MM.1S (cell line): Measurements from ENCODE around the gene IQSEC1.

ENCODE experiments used
- DNase-seq: peaks from one replicate; pipeline ENCODE4 v3.0.0-alpha.2; 2015
- H2AFZ ChIP-seq: fragments of 300-600 bp; sonication (generic); 2 replicates; pipeline ENCODE4 v1.6.0; 2016; ENCODE audit warnings: antibody characterized with exemption, low read length
- H3F3A ChIP-seq: fragments of 300-600 bp; sonication (generic); 2 replicates; pipeline ENCODE4 v1.6.1; 2016; ENCODE audit warnings: mild to moderate bottlenecking, antibody characterized with exemption, low read length, moderate library complexity, mixed read lengths; ENCODE audit not compliant: insufficient read depth
- H3K27ac ChIP-seq: fragments of 300-600 bp; sonication (generic); 2 replicates; pipeline ENCODE4 v1.5.1; 2016; ENCODE audit warnings: mild to moderate bottlenecking, low read length
- H3K27me3 ChIP-seq: fragments of 300-600 bp; sonication (generic); replicated peaks from 2 replicates; pipeline ENCODE4 v1.6.0; 2016; ENCODE audit warnings: low read length; ENCODE audit not compliant: insufficient read depth
- H3K36me3 ChIP-seq: fragments of 300-600 bp; sonication (generic); replicated peaks from 2 replicates; pipeline ENCODE4 v1.6.1; 2016; ENCODE audit warnings: mild to moderate bottlenecking, low read length, mixed read lengths; ENCODE audit not compliant: insufficient read depth
- H3K4me1 ChIP-seq: fragments of 300-600 bp; sonication (generic); 2 replicates; pipeline ENCODE4 v1.6.1; 2016; ENCODE audit warnings: low read length, mixed read lengths
- H3K4me2 ChIP-seq: fragments of 300-600 bp; sonication (generic); 2 replicates; pipeline ENCODE4 v1.6.0; 2016; ENCODE audit warnings: low read depth, low read length
- H3K4me3 ChIP-seq: fragments of 300-600 bp; sonication (generic); 2 replicates; pipeline ENCODE4 v1.5.1; 2016; ENCODE audit warnings: low read length, mixed read lengths
- H3K79me2 ChIP-seq: fragments of 300-600 bp; sonication (generic); 2 replicates; pipeline ENCODE4 v1.6.1; 2016; ENCODE audit warnings: mixed run types, low read length, mixed read lengths
- H3K9ac ChIP-seq: fragments of 300-600 bp; sonication (generic); 2 replicates; pipeline ENCODE4 v1.6.1; 2016; ENCODE audit warnings: low read length, mixed read lengths
- H3K9me2 ChIP-seq: fragments of 300-600 bp; sonication (generic); replicated peaks from 2 replicates; pipeline ENCODE4 v1.6.1; 2016; ENCODE audit warnings: mild to moderate bottlenecking, low read length, mixed read lengths; ENCODE audit not compliant: insufficient read depth
- H3K9me3 ChIP-seq: fragments of 300-600 bp; sonication (generic); replicated peaks from 2 replicates; pipeline ENCODE4 v1.6.1; 2016; ENCODE audit warnings: mild to moderate bottlenecking, low read length, mixed read lengths; ENCODE audit not compliant: insufficient read depth
- H4K20me1 ChIP-seq: fragments of 300-600 bp; sonication (generic); 2 replicates; pipeline ENCODE4 v1.6.1; 2016; ENCODE audit warnings: mild to moderate bottlenecking, low read length, moderate library complexity, mixed read lengths; ENCODE audit not compliant: insufficient read depth
- EZH2 ChIP-seq: fragments of 300-600 bp; sonication (generic); optimal IDR thresholded peaks from 2 replicates; pipeline ENCODE3; 2017; ENCODE audit warnings: low read depth, mild to moderate bottlenecking, antibody characterized with exemption, low read length, mixed read lengths
- EZH2phosphoT487 ChIP-seq: fragments of 300-600 bp; sonication (generic); IDR thresholded peaks from 2 replicates; pipeline ENCODE4 v1.6.1; 2018; ENCODE audit warnings: antibody characterized with exemption, low read length
- TF ChIP-seq, protein P1 (sequence below): fragments of 300-600 bp; sonication (generic); IDR thresholded peaks from 2 replicates; pipeline ENCODE4 v1.5.1; 2016; ENCODE audit warnings: antibody characterized with exemption, low read length, mixed read lengths

The IQSEC1 gene

DNA sequence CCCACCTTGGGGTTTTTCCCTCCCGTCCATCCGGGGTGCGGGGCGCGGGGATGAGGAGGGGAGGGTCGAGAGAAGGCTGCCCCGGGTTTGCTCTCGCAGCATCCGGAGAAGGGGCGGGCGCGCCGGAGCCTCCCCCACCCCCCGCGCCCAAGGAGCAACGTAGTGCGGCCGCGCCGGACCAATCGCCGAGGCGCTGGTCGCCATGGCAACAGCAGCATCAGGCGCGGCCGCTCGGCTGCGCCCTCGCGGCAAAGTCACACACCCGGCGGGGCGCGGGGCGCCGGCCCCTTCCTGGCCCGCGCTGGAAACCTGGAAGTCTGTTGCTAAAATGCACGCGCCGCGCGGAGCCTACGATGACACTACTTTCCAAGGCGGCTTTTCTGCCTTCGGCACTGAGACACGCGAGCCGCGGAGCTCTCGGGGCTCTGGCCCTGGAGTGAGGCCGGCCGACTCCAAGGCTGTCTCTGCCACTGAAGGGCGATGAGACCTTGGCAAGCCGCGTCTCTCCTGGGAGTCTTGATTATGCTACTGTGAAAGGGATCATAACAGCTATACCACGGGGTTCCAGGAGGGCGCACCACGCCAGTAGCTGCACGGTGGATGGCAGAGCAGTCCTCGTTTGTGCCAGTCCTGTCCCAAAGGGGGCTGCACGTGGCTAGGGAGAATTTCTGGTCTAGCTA lies at the start of gene IQSEC1:
Gene IQSEC1, minus strand, starts transcription at position 104 of the 680 bp plus-strand sequence. CDS start 415 bp downstream, outside the sequence.
- Histone ChIP-seq H3K4me3 (peak within 1 kb of the TSS; percentile 60), H2AFZ (no peak within 1 kb of the TSS), H3K27ac (peak within 1 kb of the TSS; percentile 78), H3K9me2 (no peaks in the 10 kb centered on the region), H3K27me3 (0 out of 2 replicates have a peak, but pooled peaks cover 11% of the 10 kb centered on the region), H3K4me1 (peaks cover 39% of the 10 kb centered on the region), H3K79me2 (peaks cover 18% of the 10 kb centered on the region), H3F3A (peaks cover 9% of the 10 kb centered on the region), H4K20me1 (no peaks in the 10 kb centered on the region), H3K36me3 (no peaks in the 10 kb centered on the region), H3K9me3 (no peaks in the 10 kb centered on the region), H3K4me2 (peak within 1 kb of the TSS; percentile 92), H3K9ac (peak within 1 kb of the TSS; percentile 62)
- DNase-seq, result peak; percentile 79
- TF ChIP-seq EZH2phosphoT487 (no peak), EZH2 (no peak)
- TF ChIP-seq, protein P1, sequence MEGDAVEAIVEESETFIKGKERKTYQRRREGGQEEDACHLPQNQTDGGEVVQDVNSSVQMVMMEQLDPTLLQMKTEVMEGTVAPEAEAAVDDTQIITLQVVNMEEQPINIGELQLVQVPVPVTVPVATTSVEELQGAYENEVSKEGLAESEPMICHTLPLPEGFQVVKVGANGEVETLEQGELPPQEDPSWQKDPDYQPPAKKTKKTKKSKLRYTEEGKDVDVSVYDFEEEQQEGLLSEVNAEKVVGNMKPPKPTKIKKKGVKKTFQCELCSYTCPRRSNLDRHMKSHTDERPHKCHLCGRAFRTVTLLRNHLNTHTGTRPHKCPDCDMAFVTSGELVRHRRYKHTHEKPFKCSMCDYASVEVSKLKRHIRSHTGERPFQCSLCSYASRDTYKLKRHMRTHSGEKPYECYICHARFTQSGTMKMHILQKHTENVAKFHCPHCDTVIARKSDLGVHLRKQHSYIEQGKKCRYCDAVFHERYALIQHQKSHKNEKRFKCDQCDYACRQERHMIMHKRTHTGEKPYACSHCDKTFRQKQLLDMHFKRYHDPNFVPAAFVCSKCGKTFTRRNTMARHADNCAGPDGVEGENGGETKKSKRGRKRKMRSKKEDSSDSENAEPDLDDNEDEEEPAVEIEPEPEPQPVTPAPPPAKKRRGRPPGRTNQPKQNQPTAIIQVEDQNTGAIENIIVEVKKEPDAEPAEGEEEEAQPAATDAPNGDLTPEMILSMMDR, result no peak

DNA sequence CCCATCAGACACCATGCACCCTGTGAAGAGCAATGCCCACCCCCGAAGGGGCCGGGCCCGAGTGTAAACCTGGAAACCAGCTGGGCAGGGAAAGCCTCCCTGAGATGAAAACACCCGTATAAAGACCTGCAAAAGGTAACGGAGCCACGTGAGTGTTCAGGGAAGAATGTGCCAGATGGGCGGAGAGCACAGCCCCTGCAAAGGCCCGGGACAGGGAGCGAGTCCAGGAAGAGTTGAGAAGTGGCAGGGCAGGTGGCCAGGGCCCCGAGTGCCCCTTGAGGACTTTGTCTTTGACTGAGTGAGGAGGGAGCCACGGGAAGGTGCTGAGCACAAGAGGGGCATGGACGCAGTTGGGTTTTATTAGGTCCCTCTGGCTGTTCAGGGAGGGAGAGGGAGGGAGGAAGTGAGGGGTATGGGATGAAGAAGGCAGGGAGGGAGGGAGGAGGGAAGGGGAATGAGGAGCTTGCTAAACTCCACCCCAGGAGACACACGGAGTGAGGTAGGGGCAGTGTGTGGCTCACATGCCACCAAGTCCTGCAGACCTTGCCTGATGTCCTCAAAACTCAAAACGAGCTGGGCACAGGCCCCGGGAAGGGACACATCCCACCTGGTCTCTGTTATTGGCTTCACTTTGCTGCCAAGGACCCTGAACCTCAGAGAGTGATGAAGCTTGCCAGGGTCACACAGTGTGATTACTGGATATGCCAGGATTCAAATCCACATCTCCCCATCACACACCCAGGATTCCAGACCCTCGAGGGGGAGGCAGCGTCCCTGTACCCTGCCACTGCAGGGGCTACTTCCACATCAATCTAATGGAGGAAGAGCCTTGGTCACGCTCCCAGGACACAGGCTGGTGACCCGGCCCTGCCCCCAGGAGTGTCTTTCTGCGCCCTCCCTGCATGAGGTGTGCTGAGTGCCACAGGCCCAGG lies 49.1 kb upstream of the IQSEC1 start:
- Histone ChIP-seq H3K9me3 (no peaks in the 10 kb centered on the region), H2AFZ (no peak overlapping the region), H3K4me2 (no peak overlapping the region), H3K36me3 (no peaks in the 10 kb centered on the region), H3K79me2 (no peaks in the 10 kb centered on the region), H3K27me3 (no peaks in the 10 kb centered on the region), H3F3A (no peaks in the 10 kb centered on the region), H3K4me3 (no peak overlapping the region), H3K9ac (no peak overlapping the region), H3K9me2 (no peaks in the 10 kb centered on the region), H4K20me1 (no peaks in the 10 kb centered on the region), H3K27ac (no peak overlapping the region), H3K4me1 (no peaks in the 10 kb centered on the region)
- DNase-seq, result no peak
- TF ChIP-seq, protein P1, result no peak
- TF ChIP-seq EZH2 (no peak), EZH2phosphoT487 (no peak)

DNA sequence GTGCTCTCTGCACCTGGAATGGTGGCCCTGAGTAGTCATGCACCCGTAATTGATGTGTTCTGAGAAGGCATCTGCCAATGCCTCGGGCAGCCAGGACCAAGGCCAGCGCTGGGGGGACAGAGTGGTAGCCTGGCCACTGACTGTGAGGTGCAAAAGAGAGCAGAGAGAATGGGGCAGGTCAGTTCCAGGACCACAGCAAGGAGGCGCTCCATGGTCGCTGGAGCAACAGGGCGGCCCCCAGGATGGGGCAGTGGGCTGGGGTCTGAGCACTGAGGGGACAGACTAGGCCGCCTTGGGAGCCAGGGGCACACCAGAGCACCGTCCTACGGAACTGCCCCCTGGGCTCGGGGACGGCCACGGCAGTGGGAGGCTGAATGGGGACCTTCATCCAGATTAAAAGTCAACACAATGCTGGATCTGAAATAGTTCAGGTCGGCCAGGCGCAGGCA lies 48.3 kb upstream of the IQSEC1 start:
- H2AFZ ChIP-seq, result no peak overlapping the region
- no peaks in the 10 kb centered on the region for H3K9me2 ChIP-seq
- H3K27me3 ChIP-seq, result no peaks in the 10 kb centered on the region
- no peak for DNase-seq
- H3K36me3 ChIP-seq, result no peaks in the 10 kb centered on the region
- no peaks in the 10 kb centered on the region for H3K9me3 ChIP-seq
- H4K20me1 ChIP-seq, result no peaks in the 10 kb centered on the region
- H3K79me2 ChIP-seq, result no peaks in the 10 kb centered on the region
- no peak overlapping the region for H3K4me2 ChIP-seq
- H3K4me3 ChIP-seq, result no peak overlapping the region
- TF ChIP-seq EZH2 (no peak), EZH2phosphoT487 (no peak)
- H3K27ac ChIP-seq, result no peak overlapping the region
- H3K9ac ChIP-seq, result no peak overlapping the region
- H3F3A ChIP-seq, result no peaks in the 10 kb centered on the region
- no peaks in the 10 kb centered on the region for H3K4me1 ChIP-seq
